ENCODE results near the gene NECTIN4.
"Not testable (repeated sequence)": the region's sequence is repeated elsewhere in the genome, so short reads cannot be mapped to it uniquely, and the experiment has no call there.

NECTIN4 gene

DNA sequence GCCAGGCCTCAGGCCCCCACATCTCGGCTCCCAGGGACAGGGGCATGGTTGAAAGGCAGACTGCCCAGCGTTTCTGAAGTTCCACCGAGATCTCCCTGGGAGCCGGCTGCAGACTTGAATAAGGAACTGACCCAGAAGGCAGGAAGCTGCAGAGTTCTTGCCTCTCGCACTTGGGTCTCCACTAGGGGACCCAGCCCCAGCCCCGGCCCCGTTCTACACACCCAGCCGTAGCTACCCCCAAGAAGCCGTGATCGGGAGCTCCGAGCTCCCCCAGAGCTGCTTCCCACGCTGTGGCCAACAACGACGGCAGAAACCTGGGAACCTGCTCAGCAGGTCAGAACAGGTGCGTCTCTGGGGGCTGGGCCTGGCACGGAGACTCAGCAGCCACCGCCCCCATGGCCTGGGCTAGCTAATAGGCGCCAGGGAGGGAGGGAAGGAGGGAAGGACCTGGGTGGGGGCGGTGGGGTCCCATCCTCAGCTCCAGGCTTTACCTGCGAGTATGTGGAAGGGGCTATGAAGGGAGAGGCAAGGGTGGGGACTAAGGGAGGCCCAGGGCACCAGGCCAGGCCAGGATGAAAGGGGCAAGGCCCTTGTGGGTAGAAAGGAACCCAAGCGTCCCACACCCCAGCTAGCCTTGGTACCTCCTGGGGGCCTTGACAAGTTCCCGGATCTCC, at the start of gene NECTIN4:
NECTIN4 (minus strand) TSS at position 308 of the 674 bp plus-strand sequence; CDS start at position 46, 262 bp downstream.
- DNase-seq, result no peak

DNA sequence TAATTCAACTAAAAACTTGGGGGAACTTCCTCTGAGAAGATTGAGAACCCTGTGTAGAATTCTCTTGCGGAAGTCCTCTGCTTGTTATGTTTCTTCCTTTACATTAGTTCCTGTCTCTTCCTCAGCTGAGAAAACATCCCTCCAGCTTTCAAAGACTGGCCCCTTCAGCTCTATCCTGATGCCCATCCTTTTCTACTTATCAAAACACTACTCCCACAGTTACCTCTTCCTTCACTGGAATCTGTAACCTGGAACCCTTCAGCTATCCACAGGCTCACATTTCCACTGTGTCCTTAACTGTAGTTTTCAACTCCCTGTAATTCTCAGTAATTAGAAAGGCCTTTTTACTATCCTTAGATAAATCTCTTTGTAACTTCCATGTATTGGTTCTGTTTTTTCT, 49.1 kb upstream of the NECTIN4 start:
- no peak for DNase-seq

DNA sequence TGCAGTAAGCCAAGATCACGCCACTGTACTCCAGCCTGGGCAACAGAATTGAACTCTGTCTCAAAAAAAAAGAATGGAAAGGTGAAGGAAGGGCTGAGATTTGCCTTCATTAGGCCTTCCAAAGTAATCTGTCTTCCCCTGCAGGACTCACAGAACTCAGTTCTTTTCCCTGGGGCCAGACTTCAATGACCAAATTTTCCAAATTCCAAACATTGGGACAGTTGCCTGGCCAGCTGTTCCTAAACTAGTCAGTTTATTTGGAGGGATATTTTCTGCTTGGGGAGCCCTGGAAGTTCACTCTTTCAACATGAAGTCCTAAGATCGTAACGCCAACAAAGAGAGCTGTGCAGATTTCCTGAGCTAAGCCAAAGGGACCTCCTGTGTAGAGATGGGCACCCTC, 48.5 kb upstream of the NECTIN4 start:
- DNase-seq, result no peak

DNA sequence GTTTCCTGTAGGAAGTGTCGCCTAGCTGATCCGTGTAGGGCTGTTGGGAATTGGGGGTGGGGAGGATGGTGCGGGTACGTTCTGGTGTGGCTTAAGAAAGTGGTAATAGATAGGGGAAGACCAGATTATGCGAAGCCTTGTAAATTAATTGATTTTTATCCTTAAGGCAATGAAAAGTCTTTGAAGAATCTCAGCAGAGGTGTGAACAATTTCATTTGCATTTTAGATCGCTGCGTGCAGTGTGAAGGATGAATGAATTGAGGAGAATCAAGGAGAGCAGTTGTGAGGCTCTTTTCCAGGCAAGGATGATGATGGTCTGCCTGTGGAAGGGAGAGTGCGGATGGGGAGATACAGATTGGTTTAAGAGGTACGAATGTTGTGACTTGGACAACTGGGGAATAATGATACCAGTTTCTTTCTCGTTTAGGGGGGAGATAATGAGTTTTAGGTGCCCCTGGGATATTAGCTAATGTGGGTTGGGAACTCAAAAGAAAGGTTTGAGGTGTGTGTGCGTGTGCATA, 43.9 kb upstream of the NECTIN4 start:
- DNase-seq, result no peak

DNA sequence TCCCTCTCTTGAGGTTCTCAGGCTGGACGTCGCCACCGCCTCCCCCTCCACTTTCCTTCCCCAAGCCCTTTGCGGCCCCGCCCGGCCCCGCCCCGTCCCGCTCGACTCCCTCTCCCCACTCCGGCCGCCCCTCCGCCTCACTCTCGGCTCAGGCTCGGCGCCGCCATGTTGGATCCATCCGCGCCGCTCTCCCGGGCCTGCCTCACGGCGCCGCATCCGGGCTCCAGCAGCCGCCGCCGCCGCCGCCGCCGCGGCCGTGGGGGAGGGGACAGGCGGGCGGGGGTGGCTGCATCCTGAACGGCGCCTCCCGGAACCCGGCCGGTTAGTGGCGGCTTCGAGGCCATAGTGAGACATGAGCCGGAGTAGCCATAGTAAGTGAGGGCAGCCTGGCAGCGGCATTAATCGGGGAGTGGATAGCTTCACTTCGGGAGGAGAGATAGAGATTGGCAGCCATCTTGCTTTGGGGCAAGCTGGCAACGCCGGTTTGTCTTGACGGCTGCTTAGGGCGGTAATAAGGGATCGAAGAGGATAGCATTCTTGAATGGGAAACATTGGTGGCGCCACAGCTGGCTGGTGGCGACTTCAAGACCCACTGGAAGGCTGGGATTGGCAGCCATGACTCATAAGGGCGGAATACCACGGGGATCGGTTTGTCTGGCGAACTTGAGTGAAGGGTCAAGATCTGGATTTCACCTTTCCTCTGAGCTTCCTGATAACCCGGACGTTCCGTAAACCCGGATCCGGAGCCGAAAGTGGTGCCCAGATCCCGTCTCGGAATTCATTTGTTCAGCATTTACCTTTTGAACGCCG, 43.3 kb upstream of the NECTIN4 start, which contains the start of gene DEDD:
DEDD (minus strand) TSS at position 258 of the 810 bp plus-strand sequence. CDS start 8,205 bp downstream, outside the sequence.
- DNase-seq, result peak; percentile 94

DNA sequence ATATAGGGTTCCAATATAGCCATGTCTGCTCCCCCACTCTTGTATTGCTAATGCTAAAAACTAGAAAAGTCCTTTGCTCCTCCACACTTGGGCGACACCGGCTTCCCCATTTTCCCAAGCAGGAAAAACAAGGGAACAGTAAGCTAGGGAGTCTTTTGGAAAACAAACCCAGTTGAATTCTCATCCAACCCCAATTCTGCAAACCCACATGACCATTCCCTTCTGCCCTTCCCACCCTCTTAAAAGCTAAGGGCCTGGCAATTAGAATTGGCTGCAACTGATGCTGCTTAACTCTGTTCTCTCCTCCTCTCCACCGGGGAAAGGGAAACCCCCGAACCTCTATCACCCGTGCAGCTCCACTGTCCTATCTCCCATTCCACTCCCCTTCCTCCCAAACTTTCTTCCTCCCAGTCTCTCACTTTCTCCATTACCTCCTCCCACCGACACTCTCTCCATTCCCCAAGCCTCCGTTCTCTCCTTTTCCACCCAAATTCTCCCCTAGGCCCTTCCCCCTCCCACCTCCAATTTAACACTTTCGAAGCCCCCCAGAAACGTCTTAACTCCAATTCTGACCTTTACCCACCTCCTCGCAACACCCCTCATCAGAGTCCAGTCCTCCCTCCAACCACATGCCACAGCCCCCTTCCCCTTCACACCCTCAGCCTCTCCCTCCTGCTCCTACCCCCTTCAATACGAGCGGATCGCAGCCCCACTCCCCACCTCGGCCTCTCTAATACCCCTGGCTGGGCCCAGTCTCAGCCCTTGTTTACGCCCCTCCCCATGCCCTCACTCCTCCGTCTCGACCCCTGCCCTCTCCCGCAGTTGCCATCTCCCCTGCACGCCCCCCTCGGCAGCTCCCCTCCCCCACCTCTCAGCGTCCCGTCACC, 42.4 kb upstream of the NECTIN4 start:
- no peak for DNase-seq

DNA sequence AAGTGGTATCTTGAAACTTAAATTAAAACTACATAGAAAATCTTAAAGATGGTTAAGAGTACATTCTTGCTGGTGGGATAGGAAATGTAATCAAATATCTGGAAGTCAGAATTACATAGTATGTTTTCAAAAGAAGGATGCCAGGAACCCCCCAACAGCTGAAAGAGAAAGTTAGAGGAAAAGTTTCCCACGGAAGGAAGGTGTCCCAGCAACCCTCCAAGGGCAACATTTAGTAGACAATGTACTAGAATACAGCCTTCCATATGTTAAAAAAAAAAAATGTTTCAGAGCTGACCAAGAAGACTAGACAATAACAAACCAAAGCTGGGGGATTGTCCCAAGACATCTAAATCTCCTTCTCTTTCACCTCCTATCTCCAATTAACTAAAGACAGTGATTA, 40.9 kb upstream of the NECTIN4 start:
- no peak for DNase-seq

DNA sequence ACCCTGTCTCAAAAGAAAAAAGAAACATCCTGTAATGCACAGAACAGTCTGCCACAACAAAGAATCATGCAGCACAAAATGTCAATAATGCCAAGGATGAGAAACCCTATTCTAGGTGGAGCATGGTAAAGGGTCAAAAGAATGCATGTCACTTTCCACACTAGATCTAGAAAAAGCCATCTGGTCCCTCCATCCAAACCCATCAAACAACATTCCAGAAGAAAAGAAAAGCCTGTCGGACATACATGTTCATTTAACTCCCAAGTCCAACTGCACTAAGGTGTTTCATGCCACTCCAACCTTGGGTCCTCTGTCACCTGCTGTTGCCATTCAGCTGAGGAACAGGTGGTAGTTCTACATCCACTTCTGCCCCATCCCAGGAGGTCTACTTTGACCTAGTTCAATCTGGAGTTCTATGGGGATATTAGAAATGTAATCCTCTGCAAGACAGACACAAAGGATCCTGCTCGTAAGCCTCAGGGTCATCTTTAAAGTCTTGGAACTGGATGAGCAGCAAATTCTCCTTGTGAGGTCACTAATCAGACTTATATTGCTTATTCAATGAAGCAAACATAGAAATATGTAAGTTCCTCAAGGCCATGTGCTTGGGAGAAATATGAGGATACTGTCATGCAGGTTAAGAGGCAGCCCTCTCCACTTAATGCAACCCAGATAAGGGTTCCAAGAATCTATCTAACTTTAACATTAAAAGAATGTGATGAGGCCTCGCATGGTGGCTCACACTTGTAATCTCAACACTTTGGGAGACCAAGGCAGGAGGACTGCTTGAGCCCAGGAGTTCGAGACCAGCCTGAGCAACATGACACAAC, 39.4 kb upstream of the NECTIN4 start:
- no peak for DNase-seq

DNA sequence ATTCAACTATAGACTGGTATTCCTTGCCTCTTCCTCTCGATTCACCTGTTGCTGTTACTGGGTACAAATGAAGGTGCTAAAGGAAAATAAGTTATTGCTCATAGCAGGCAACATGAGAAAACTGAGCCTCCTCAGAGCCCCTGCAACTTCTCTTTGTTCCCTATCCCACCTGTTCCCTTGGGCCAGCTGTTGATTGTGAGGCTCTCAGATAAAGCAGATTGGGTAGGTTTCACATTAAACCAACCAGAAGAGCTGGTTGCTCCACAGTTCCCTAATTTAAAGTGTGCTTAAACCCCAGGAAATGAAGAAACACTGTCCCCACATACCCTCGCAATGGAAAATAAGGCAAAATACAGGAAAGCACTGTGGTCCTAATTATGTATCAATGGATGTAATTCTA, 38.3 kb upstream of the NECTIN4 start:
- DNase-seq, result no peak

DNA sequence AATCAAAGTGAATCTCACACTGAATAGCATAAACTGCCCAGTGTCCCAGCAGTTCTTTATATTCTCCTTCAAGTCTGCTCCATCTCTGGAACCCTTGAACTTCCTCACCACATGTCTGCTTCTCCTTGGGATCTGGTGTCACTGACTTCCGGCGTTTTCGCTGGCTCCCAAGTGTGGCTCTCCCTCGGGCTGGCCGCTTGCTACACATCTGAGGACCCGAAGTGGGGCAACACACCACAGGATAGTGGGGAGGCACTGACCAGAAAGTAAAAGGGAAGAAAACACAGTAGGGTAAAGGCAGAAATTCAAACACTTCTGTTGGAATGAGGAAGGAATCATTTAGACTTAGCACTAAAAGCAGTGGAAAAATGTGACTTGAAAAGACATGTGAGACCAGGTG, 33.6 kb upstream of the NECTIN4 start:
- no peak for DNase-seq

DNA sequence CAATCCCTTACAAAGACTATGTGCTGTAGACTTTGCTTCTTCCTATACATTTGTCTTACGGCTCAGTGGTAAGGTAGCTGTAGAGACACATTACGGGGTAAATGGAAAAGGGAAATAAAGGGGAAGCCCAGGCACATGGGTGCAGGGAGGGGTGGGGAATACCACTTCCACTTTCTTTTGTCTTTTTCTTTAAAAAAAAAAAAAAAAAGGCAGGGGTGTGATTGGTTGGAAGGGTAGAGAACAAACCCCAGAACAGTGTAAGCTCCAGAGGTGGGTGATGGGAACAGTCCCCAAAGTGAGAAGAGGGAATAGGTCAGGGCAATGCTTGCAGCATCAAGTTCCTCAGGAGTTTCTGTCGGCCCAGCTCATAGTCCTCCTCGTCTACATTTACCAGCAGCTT, 32.5 kb upstream of the NECTIN4 start:
- DNase-seq, result no peak

DNA sequence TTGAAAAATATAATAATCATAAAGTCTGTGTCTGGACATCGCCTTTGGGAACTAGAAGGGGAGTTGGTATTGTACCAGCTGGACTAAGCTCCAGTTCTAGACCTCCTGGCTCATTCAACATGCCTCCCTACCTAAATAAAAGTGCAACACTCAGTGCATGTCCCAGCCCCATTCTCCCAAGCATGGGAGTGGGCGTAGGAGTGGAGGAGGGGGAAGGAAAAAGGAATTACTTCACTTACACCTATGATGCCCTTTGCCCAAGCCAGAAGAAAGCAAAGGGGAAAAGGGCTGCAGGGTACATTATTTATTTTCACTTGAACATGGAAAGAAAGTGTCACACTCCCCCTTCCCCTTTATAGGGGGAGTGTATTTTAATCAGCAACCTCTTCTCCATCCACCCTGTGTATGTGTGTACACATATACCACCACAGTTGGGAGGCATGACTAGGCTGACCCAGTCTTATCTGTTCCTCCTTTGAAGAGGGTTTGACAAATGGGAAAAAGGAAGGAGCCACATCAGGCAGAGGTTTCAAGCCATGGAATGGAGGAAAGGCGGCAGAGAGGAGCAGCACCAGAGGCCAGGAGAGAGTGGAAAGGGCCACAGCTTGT, 31.8 kb upstream of the NECTIN4 start:
- DNase-seq, result no peak

DNA sequence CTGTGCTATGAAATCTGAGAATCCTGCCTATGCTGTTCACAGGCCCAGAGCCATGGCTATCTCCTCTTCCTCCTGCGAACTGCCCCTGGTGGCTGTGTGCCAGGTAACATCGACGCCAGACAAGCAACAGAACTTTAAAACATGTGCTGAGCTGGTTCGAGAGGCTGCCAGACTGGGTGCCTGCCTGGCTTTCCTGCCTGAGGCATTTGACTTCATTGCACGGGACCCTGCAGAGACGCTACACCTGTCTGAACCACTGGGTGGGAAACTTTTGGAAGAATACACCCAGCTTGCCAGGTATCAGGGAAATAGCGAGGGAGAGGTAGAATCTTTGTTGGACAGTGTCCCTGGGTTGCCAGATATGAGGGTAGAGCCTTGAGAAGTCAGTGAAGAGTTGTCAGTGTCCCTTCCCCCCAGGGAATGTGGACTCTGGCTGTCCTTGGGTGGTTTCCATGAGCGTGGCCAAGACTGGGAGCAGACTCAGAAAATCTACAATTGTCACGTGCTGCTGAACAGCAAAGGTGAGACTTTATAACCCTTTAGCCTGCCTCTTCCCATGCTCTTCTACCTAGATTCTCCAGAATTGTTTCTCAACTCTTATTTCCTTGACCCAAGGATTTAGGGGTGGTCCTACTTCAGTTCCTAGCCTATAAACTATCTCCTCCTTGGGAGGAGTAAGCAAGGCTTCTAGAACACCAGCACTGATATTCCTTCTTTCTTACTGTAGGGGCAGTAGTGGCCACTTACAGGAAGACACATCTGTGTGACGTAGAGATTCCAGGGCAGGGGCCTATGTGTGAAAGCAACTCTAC, 29.9 kb upstream of the NECTIN4 start:
- DNase-seq, result no peak

DNA sequence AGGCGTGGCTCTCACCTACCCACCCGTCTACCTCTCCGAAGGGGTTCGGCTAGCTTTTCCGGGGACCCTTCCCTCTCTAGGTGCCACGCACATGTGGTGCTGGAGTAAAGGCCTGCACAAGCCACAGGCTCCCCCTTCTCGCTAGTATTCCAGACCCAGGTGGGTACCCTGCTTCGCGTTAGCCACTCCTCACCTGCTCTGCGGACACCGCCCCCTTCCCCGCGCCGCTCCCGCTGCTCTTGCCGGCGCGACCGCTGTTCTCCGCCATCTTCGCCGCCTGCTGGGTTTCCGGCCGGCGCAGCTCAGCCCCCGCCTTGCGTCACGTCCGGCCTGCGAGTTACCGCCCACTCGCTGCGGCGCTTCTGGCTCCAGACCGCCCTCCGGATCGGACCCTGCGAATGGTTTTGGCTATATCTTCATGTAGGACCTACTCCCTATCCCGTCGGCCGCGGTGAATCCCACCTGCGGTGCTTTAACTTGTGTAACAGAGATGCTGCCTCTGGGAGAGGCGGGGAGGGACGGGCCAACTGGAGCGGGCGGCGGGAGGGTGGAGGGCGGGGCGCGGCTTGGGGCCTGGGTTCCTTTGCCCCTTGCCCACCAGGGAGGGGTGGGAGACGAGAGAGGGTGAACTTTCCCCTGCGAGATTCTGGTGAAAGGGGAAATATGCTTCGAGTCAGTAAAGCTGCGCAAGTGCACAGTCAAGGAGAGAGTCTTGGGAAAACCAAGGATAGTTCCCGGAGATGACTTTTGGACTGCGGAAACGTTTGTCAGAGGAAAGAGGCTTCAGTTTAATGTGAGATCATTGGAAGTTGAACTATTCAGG, 28.6 kb upstream of the NECTIN4 start, which contains the start of the genes NIT1 and PFDN2:
NIT1 (plus strand) TSS at position 347 of the 823 bp plus-strand sequence; CDS start at position 419, 72 bp downstream.
PFDN2 (minus strand) TSS at position 279 of the 823 bp plus-strand sequence; CDS start at position 268, 11 bp downstream.
- DNase-seq, result peak; percentile 37

DNA sequence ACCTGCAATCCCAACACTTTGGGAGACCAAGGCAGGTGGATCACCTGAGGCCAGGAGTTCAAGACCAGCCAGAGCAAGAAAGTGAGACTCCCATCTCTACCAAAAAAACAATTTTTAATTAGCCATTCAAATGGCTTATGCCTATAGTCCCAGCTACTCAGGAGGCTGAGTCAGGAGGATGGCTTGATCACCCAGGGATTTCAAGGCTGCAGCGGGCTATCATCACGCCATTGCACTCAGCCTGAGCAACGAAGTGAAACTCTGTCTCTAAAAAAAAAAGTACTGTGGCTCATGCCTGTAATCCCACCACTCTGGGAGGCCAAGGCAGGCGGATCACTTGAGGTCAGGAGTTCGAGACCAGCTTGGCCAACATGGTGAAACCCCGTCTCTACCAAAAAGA, 26.6 kb upstream of the NECTIN4 start:
- not testable (repeated sequence) for DNase-seq

DNA sequence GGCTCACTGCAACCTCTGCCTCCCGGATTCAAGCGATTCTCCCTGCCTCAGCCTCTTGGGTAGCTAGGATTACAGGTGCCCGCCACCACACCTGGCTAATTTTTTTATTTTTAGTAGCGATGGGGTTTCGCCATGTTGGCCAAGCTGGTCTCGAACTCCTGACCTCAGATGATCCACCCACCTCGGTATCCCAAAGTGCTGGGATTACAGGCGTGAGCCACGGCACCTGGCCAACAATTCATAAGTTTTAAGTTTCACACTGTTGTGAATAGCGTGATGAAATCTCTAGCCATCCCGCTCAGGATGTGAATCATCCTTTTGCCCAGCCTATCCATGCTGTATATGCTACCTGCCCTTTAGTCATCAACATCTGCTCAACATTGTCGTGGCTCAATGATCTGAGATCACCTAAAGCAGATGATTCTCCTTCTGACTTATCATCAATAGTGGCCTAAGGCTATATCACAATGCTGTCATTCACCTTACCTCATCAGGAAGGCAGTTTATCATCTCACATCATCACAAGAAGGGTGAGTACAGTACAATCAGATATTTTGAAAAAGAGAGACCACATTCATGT, 25.9 kb upstream of the NECTIN4 start:
- no peak for DNase-seq

DNA sequence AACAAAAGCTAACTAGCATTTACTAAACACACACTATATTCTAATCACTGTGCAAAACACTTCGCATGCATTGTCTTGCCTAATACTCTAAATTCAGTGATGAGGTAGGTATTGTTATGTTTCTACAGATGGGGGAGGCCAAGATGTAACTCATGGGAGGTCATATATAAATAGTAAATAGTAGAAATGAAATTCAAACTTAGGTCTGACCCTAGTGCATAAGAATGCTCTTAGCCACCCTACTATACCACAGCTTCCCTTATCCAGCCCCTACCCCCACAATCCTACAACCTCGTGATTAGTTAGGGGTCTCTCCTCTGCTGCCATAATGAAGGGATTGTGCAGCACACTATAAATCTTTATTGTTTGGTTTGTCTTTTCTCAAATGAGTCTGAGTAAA, 25.2 kb upstream of the NECTIN4 start:
- DNase-seq, result no peak

DNA sequence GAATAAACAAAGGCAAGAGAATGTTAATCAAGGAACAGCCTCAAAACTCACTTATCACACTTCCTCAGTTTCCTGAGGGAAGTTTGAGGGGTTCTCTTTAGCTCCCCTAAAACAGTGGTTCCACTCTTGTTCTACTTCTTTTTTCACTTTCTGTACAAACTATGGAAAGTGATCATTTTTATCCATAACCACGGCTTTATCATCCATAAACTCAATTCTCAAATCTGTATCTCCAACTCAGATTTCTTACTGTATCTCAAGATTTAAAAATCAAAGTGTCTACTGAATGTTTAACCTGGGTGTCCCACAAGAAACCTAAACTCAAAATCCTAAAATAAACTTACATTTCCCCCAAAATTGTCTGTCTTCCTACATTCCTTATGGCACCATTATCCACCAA, 24.6 kb upstream of the NECTIN4 start:
- no peak for DNase-seq

DNA sequence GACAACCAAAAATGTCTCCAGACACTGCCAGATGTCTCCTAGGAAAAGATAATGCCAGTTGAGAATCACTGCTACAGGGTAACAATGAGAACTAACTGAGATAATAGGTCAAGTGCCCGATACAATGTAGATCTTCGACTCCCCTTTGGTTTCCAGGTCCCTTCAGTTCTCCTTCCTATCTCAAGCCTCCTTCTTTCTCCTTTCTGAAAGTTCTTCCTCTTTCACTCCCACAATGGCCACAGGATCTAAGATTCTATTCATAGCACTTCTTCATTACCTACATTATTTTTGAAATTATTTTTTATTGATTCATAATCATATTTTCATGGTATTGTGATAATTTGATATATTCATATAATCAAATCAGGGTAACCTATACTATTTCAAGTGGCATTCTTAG, 22.2 kb upstream of the NECTIN4 start:
- DNase-seq, result no peak

Data from NCI-H2029 treated with DMSO at 0.1 percent for 48 hours (cell line).